A673 (cell line): ENCODE measurements around the gene RC3H2.

Source experiments
- EZH2 ChIP-seq: fragments of 200-600 bp; sonication (generic); IDR thresholded peaks from 2 replicates; pipeline ENCODE4 v1.6.1; 2017; ENCODE audit warnings: borderline replicate concordance, low read depth, mild to moderate bottlenecking, mixed read lengths, antibody characterized with exemption, low read length; ENCODE audit not compliant: poor library complexity, severe bottlenecking
- TF ChIP-seq, protein P1 (sequence below): fragments of 300-800, 200-600 bp; sonication (generic); conservative IDR thresholded peaks from 2 replicates; pipeline ENCODE4 v1.5.1; 2017; ENCODE audit warnings: low read depth, mild to moderate bottlenecking, antibody characterized with exemption, low read length, moderate library complexity, mixed read lengths

DNA sequence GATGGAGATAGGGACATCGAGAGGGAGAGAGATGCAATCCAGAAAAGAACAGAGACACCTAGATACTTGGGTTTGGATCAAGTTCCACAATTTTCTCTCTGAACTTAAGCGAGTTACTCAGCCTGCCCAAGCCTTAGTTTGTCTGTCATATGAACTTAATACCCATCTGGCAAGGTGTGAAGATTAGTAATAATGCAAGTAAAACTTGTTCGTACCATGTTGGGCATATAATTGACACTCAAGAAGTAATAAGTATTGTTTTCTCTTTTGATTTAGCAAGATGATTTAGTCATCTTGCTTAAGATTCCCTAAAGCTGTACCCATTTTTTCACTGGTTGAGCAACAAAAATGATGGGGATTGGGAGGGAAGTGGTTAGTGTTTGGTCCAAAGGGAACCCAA, 43.2 kb upstream of the RC3H2 start:
- TF ChIP-seq, protein P1, sequence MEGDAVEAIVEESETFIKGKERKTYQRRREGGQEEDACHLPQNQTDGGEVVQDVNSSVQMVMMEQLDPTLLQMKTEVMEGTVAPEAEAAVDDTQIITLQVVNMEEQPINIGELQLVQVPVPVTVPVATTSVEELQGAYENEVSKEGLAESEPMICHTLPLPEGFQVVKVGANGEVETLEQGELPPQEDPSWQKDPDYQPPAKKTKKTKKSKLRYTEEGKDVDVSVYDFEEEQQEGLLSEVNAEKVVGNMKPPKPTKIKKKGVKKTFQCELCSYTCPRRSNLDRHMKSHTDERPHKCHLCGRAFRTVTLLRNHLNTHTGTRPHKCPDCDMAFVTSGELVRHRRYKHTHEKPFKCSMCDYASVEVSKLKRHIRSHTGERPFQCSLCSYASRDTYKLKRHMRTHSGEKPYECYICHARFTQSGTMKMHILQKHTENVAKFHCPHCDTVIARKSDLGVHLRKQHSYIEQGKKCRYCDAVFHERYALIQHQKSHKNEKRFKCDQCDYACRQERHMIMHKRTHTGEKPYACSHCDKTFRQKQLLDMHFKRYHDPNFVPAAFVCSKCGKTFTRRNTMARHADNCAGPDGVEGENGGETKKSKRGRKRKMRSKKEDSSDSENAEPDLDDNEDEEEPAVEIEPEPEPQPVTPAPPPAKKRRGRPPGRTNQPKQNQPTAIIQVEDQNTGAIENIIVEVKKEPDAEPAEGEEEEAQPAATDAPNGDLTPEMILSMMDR, result no peak
- TF ChIP-seq EZH2, result no peak
